ENCODE results near the gene IRF2.

- TF ChIP-seq CTCF (IDR thresholded peaks at IDR 0.05) (no peak), POLR2A (IDR thresholded peaks at IDR 0.05) (no peak)
Observed at GRCh38 chr4:184457535-184458249, 16.7 kb downstream of the IRF2 start.
